Measurements from ENCODE around the gene PREP. TPM values are rescaled to one million over a fixed set of nuclear protein-coding genes. Genes with fewer than 3 reads are reported as not detected.

The PREP gene
- polyA plus RNA-seq, 1 of the 3 experiments (the other 2 are of a cell fraction): 20.9 TPM

- H3K4me2 ChIP-seq: no peak overlapping the region
- H4K20me1 ChIP-seq (ENCODE audit: insufficient read depth): no peaks in the 10 kb centered on the region
- H3K9me2 ChIP-seq: no peaks in the 10 kb centered on the region
- H3K36me3 ChIP-seq (replicated peaks in 1 of 2; ENCODE audit: control insufficient read depth in 1 of 2, insufficient read depth in 2 of 2, low read length in 1 of 2): peaks cover 13 to 18% of the 10 kb centered on the region in 2 experiments
- no peaks in the 10 kb centered on the region for H3K27me3 ChIP-seq (ENCODE audit: insufficient read depth)
- H3K27ac ChIP-seq (ENCODE audit: low read depth in 2 of 2, low read length in 1 of 2): no peak overlapping the region
- peaks cover 19 to 33% of the 10 kb centered on the region in 2 experiments for H3K4me1 ChIP-seq (ENCODE audit: control insufficient read depth in 1 of 2, insufficient read depth in 2 of 2, low read depth in 1 of 2, low read length in 1 of 2)
- no peaks in the 10 kb centered on the region for H3K79me2 ChIP-seq (ENCODE audit: insufficient read depth)
- TF ChIP-seq JUND (IDR thresholded peaks at IDR 0.05) (peak; percentile 23; the same call in 1 of the 2 replicates), TCF12 (IDR thresholded peaks at IDR 0.05) (no peak), REST (IDR thresholded peaks at IDR 0.05; ENCODE audit: low read depth, low read length) (no peak), TEAD4 (IDR thresholded peaks at IDR 0.05; ENCODE audit: borderline replicate concordance, insufficient read depth) (no peak), FOXJ3 (CRISPR knock-in tag; IDR thresholded peaks at IDR 0.05) (no peak), PBX3 (IDR thresholded peaks at IDR 0.05) (peak; percentile 45; the same call in 1 of the 2 replicates), SIN3A (IDR thresholded peaks at IDR 0.05; ENCODE audit: borderline replicate concordance, low read depth, low read length) (no peak), RXRA (IDR thresholded peaks at IDR 0.05; ENCODE audit: borderline replicate concordance, low read depth) (0 out of 2 replicates have a peak, but pooled peaks have one; percentile 10)
- 82% methylated on average over 2 of the region's 2 CpGs for WGBS (ENCODE audit: low lambda C conversion rate)
- H2AFZ ChIP-seq (ENCODE audit: low read depth): no peak overlapping the region
- H3K4me3 ChIP-seq (ENCODE audit: low read depth in 2 of 2, low read length in 1 of 2): no peak overlapping the region
- H3F3A ChIP-seq (replicated peaks; ENCODE audit: insufficient read depth): peaks cover 13% of the 10 kb centered on the region
- ChIA-PET CTCF (interaction anchor here (0.6 to 0.9 kb wide), 2 partner anchors 13 to 795 kb away, joined by 3 read pairs; no protein-coding TSS in a partner anchor), POLR2A (no interaction called here)
- no peak overlapping the region for H3K9ac ChIP-seq
- no peaks in the 10 kb centered on the region for H3K9me3 ChIP-seq
- DNase-seq: no peak
Observed at GRCh38 chr6:105330913-105331312, 72.0 kb downstream of the PREP start.

- Histone ChIP-seq H4K20me1 (ENCODE audit: insufficient read depth) (no peaks in the 10 kb centered on the region), H3K9me2 (no peaks in the 10 kb centered on the region), H2AFZ (ENCODE audit: low read depth) (no peak overlapping the region), H3K27ac (ENCODE audit: low read depth in 2 of 2, low read length in 1 of 2) (peak overlapping the region in 1 of 2 experiments; percentile 9; a peak in 1 of 4 replicates), H3K4me1 (ENCODE audit: control insufficient read depth in 1 of 2, insufficient read depth in 2 of 2, low read depth in 1 of 2, low read length in 1 of 2) (peaks cover 19 to 34% of the 10 kb centered on the region in 2 experiments), H3K4me2 (no peak overlapping the region), H3K27me3 (ENCODE audit: insufficient read depth) (no peaks in the 10 kb centered on the region), H3K4me3 (ENCODE audit: low read depth in 2 of 2, low read length in 1 of 2) (no peak overlapping the region), H3K9me3 (no peaks in the 10 kb centered on the region), H3K9ac (no peak overlapping the region), H3K79me2 (ENCODE audit: insufficient read depth) (no peaks in the 10 kb centered on the region), H3K36me3 (replicated peaks in 1 of 2; ENCODE audit: control insufficient read depth in 1 of 2, insufficient read depth in 2 of 2, low read length in 1 of 2) (peaks cover 13 to 21% of the 10 kb centered on the region in 2 experiments), H3F3A (replicated peaks; ENCODE audit: insufficient read depth) (peaks cover 13% of the 10 kb centered on the region)
- CTCF ChIA-PET: interaction anchor here (0.6 to 1.0 kb wide), 3 partner anchors 12 to 796 kb away, joined by 3 read pairs; no protein-coding TSS in a partner anchor
- POLR2A ChIA-PET: no interaction called here
- WGBS (ENCODE audit: low lambda C conversion rate): 98% methylated on average over 3 of the region's 3 CpGs
- DNase-seq: no peak
- TF ChIP-seq RFX5 (IDR thresholded peaks at IDR 0.05; ENCODE audit: low read length) (no peak), USF2 (IDR thresholded peaks at IDR 0.05; ENCODE audit: borderline replicate concordance, low read depth, low read length) (no peak), MXI1 (IDR thresholded peaks at IDR 0.05; ENCODE audit: low read depth, low read length) (no peak), SIN3A (IDR thresholded peaks at IDR 0.05; ENCODE audit: borderline replicate concordance, low read depth, low read length) (no peak), RAD21 (IDR thresholded peaks at IDR 0.05; ENCODE audit: low read length) (no peak), NFIC (IDR thresholded peaks at IDR 0.05; ENCODE audit: borderline replicate concordance) (no peak), MEF2A (IDR thresholded peaks at IDR 0.05; ENCODE audit: borderline replicate concordance, low read depth) (no peak), CTCF (IDR thresholded peaks at IDR 0.05) (no peak), REST (IDR thresholded peaks at IDR 0.05; ENCODE audit: low read depth, low read length) (no peak), FOXM1 (IDR thresholded peaks at IDR 0.05; ENCODE audit: low read depth) (no peak)
Observed at GRCh38 chr6:105330364-105330763, 72.5 kb downstream of the PREP start.

Measured in SK-N-SH (cell line).